Pericardium fibroblast (primary cell): ENCODE measurements around the gene CDS1. TPM values are rescaled to one million over a fixed set of nuclear protein-coding genes. Genes with fewer than 3 reads are reported as not detected.

Experiments
- total RNA-seq: library from RNA; depleted of rRNA; stranded (reverse); fragments of >200 nt; gene quantifications from 2 replicates; pipeline ENCODE4 v1.2.3, GENCODE V29; 2015

CDS1 gene
- under 0.01 TPM in 1 of 2 replicates, not detected in the other for total RNA-seq

DNA sequence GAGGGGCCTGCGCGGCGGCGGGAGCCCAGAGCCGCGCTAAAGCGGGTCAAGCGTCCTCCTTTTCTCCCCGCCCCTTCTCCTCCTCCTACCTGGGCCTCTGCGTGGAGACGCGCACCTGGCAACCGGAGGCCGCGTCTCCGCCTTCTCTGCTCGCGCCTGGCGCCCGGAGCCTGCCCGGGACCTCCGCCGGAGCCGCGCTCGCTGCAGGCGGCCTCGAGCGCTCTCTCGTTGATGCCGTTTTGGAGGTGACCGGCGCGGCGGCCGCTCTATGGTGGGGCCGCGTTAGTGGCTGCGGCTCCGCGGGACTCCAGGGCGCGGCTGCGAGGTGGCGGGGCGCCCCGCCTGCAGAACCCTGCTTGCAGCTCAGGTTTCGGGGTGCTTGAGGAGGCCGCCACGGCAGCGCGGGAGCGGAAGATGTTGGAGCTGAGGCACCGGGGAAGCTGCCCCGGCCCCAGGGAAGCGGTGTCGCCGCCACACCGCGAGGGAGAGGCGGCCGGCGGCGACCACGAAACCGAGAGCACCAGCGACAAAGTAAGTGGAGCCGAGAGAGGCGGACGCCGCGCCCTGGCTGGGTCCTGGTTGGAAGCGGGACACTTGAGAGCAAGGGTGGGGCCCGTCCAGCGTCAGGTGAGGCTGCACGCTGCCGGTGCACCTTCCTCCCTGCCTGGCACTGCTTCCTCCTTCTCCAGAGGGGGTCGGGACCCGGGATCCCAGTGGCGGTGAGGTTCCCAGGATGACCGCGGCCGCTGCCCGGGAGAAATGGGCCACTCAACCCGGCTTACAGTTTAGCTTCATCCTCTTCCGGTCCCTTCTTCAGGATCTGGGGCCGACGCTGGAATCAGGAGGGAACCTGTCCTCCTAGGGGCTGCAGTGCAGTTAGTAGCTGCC, at the start of gene CDS1:
CDS1 (plus strand) TSS at position 140 of the 888 bp plus-strand sequence; CDS start at position 415, 275 bp downstream.

Other genes with a start within 250 kb of the CDS1 start
- 0.85 TPM in 1 of 2 replicates, not detected in the other for gene NKX6-1, start 83.8 kb upstream of the CDS1 start, total RNA-seq